A673 (cell line): ENCODE measurements around the gene TAC3. TPM values are rescaled to one million over a fixed set of nuclear protein-coding genes. Genes with fewer than 3 reads are reported as not detected.

Experiments
- BruUV-seq: library from RNA; stranded (reverse); fragments of 400-500 nt; replicated peaks from 2 replicates; lab custom pipeline; 2021; lab: Mats Ljungman, UMichigan
- CTCF ChIA-PET: fragments of 300-600 bp; sonication (Branson Sonifier 250); formaldehyde crosslinking; loops from one replicate; lab custom pipeline; 2022; ENCODE audit warnings: antibody characterized with exemption; lab: Charles Lee
- POLR2A ChIA-PET: fragments of 300-600 bp; sonication (Branson Sonifier 250); formaldehyde crosslinking; loops from one replicate; lab custom pipeline; 2022; ENCODE audit warnings: antibody characterized with exemption; ENCODE audit not compliant: low non-redundant PET; lab: Charles Lee
- DNase-seq: peaks from one replicate; pipeline ENCODE4 v3.0.0-alpha.2; 2015; ENCODE audit warnings: low spot score
- H3K27ac ChIP-seq: fragments of 200-600 bp; sonication (generic); 2 replicates; pipeline ENCODE4 v1.5.1; 2016; ENCODE audit warnings: mixed run types, low read depth, mild to moderate bottlenecking, mixed read lengths, antibody characterized with exemption, low read length; ENCODE audit not compliant: poor library complexity, severe bottlenecking
- H3K27me3 ChIP-seq: fragments of 200-600 bp; sonication (generic); replicated peaks from 2 replicates; pipeline ENCODE4 v1.6.1; 2017; ENCODE audit warnings: mixed run types, low read depth, mild to moderate bottlenecking, mixed read lengths, antibody characterized with exemption, low read length; ENCODE audit not compliant: insufficient read depth, poor library complexity
- H3K36me3 ChIP-seq: fragments of 200-600 bp; sonication (generic); 2 replicates; pipeline ENCODE4 v1.6.1; 2016; ENCODE audit warnings: mixed run types, mild to moderate bottlenecking, mixed read lengths, antibody characterized with exemption, low read length; ENCODE audit not compliant: insufficient read depth, poor library complexity, severe bottlenecking
- H3K4me1 ChIP-seq: fragments of 200-600 bp; sonication (generic); 2 replicates; pipeline ENCODE4 v1.6.1; 2017; ENCODE audit warnings: mixed run types, mild to moderate bottlenecking, mixed read lengths, antibody characterized with exemption, low read length; ENCODE audit not compliant: insufficient read depth, poor library complexity, severe bottlenecking
- H3K4me3 ChIP-seq: fragments of 200-600 bp; sonication (generic); 2 replicates; pipeline ENCODE4 v1.5.1; 2016; ENCODE audit warnings: low read depth, mixed run types, mild to moderate bottlenecking, mixed read lengths, low read length; ENCODE audit not compliant: poor library complexity, severe bottlenecking
- H3K9me3 ChIP-seq: fragments of 200-600 bp; sonication (generic); 2 replicates; pipeline ENCODE4 v1.6.1; 2016; ENCODE audit warnings: mixed run types, low read depth, mild to moderate bottlenecking, mixed read lengths, antibody characterized with exemption, low read length; ENCODE audit not compliant: poor library complexity, severe bottlenecking
- CTCF ChIP-seq: fragments of 300-800, 200-600 bp; sonication (generic); conservative IDR thresholded peaks from 2 replicates; pipeline ENCODE4 v1.5.1; 2017; ENCODE audit warnings: low read depth, mild to moderate bottlenecking, antibody characterized with exemption, low read length, moderate library complexity, mixed read lengths
- EZH2 ChIP-seq: fragments of 200-600 bp; sonication (generic); IDR thresholded peaks from 2 replicates; pipeline ENCODE4 v1.6.1; 2017; ENCODE audit warnings: borderline replicate concordance, low read depth, mild to moderate bottlenecking, mixed read lengths, antibody characterized with exemption, low read length; ENCODE audit not compliant: poor library complexity, severe bottlenecking
- intact Hi-C: fragments of 100-400 bp; cut with micrococcal nuclease; formaldehyde crosslinking; loops from one replicate; pipeline ENCODE4 v1.10.0; 2022; ENCODE audit not compliant: unreplicated experiment
- total RNA-seq: library from RNA; stranded (reverse); gene quantifications from 2 replicates; pipeline ENCODE4 v1.2.3, GENCODE V29; 2021

The TAC3 gene
- total RNA-seq, 1 experiment from 2014 or later: not detected

GRCh38 chr12:57005980-57006808 is 10.1 kb downstream of the TAC3 start, which contains the start of gene ZBTB39:
Gene ZBTB39 (minus strand): TSS chr12:57006546. CDS start chr12:57004917, 1,629 bp downstream.
- intact Hi-C loops: loop anchor here (5.0 kb wide), 1 partner anchor 176 kb away; no protein-coding TSS in a partner anchor
- CTCF ChIA-PET: interaction anchor here (0.5 to 3.0 kb wide), 4 partner anchors 17 to 332 kb away, joined by 4 to 30 read pairs (median 8); partner anchors contain the start of gene STAT6
- Histone ChIP-seq H3K27ac (peak within 1 kb of the TSS; percentile 91), H3K36me3 (peaks cover 35% of the 10 kb centered on the region), H3K9me3 (no peaks in the 10 kb centered on the region), H3K4me3 (peak within 1 kb of the TSS; percentile 95), H3K4me1 (peaks cover 6% of the 10 kb centered on the region), H3K27me3 (no peaks in the 10 kb centered on the region)
- TF ChIP-seq EZH2 (no peak), CTCF (peak; percentile 65)
- BruUV-seq: no TSS peak
- DNase-seq: peak; percentile 85
- POLR2A ChIA-PET: no interaction called here

DNA sequence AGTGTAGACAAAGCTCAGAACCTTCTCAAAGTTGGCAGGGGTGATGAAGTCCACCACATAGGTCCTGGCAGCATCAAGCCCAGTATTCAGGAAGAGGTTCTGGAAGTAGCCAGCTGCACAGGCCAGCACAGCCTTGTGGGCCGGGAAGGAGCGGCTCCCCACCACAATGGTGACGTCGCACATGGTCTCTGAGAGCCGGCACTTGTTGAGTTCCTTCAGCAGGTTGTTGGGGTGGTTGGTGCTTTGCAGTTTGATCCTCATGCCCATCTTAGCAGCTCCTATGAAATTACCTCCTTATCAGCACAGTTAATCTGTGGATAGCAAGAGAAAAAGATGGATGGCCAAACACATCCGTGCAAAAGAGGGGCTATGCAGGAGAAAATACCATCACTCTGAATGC is 11.7 kb downstream of the TAC3 start:
- BruUV-seq: no TSS peak
- CTCF ChIA-PET: no interaction called here
- TF ChIP-seq CTCF (no peak), EZH2 (no peak)
- no peaks in the 10 kb centered on the region for H3K27me3 ChIP-seq
- H3K27ac ChIP-seq: no peak overlapping the region
- no peak for DNase-seq
- intact Hi-C loops: loop anchor here (5.0 kb wide), 1 partner anchor 178 kb away; no protein-coding TSS in a partner anchor
- POLR2A ChIA-PET: no interaction called here
- no peak overlapping the region for H3K4me3 ChIP-seq
- no peaks in the 10 kb centered on the region for H3K9me3 ChIP-seq
- peaks cover 6% of the 10 kb centered on the region for H3K4me1 ChIP-seq
- peaks cover 47% of the 10 kb centered on the region for H3K36me3 ChIP-seq

DNA sequence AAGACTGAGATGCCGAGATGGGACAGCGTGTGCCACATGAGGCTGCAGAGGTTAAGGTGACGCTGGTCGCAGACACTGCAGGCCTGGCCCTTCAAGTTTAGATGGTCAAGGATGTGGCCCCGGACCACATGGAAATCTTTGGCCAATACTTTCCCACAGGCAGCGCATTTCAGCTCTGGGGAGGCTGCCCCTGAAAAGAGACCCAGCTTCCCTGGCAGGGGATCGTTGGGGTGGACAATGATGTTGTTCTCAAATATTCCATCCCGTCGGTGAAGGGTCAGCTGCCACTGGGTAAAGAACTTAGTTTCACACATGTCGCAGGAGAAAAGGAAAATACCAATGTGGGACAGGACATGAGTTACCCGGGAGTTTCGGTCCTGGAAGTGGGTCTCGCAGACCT is 12.9 kb downstream of the TAC3 start:
- intact Hi-C loops: no loop called here
- Histone ChIP-seq H3K36me3 (peaks cover 55% of the 10 kb centered on the region), H3K27ac (no peak overlapping the region), H3K9me3 (no peaks in the 10 kb centered on the region), H3K27me3 (no peaks in the 10 kb centered on the region), H3K4me1 (peaks cover 6% of the 10 kb centered on the region), H3K4me3 (no peak overlapping the region)
- no TSS peak for BruUV-seq
- TF ChIP-seq EZH2: no peak
- TF ChIP-seq CTCF: no peak
- ChIA-PET POLR2A (no interaction called here), CTCF (no interaction called here)
- DNase-seq: no peak
